CD8-positive, alpha-beta memory T cell (primary cell): ENCODE measurements around the gene GRK3. TPM values are rescaled to one million over a fixed set of nuclear protein-coding genes. Genes with fewer than 3 reads are reported as not detected.
"Not testable (repeated sequence)": the region's sequence is repeated elsewhere in the genome, so short reads cannot be mapped to it uniquely, and the experiment has no call there.

Experiments
- CTCF ChIA-PET: fragments of 350-600 bp; sonication (Branson Sonifier 250); formaldehyde crosslinking; loops from one replicate; lab custom pipeline; 2021; ENCODE audit warnings: antibody characterized with exemption; lab: Charles Lee
- POLR2A ChIA-PET: fragments of 350-600 bp; sonication (Branson Sonifier 250); formaldehyde crosslinking; loops from one replicate; lab custom pipeline; 2021; ENCODE audit warnings: antibody characterized with exemption; lab: Charles Lee
- DNase-seq, 5 donors: peaks; one replicate each; pipeline versions ENCODE4 v3.0.0 to v3.0.0-alpha.2; 2020 to 2022; ENCODE audit warnings: mixed read lengths in 1 of 5
- H3K27ac ChIP-seq: one replicate; pipeline ENCODE4 v1.7.0; 2013; ENCODE audit warnings: low read depth, mild to moderate bottlenecking, low read length, moderate library complexity
- H3K27me3 ChIP-seq: 2 replicates; pipeline ENCODE4 v1.7.0; 2013; ENCODE audit warnings: low read length, mild to moderate bottlenecking; ENCODE audit not compliant: insufficient read depth, poor library complexity, severe bottlenecking
- H3K36me3 ChIP-seq: 2 replicates; pipeline ENCODE4 v1.7.0; 2013; ENCODE audit warnings: mild to moderate bottlenecking, low read length, moderate library complexity; ENCODE audit not compliant: insufficient read depth
- H3K4me1 ChIP-seq: 2 replicates; pipeline ENCODE4 v1.7.0; 2013; ENCODE audit warnings: mild to moderate bottlenecking, low read length, moderate library complexity; ENCODE audit not compliant: insufficient read depth
- H3K4me3 ChIP-seq: 2 replicates; pipeline ENCODE4 v1.7.0; 2013; ENCODE audit warnings: mild to moderate bottlenecking, low read length
- H3K9me3 ChIP-seq: 2 replicates; pipeline ENCODE4 v1.7.0; 2013; ENCODE audit warnings: mild to moderate bottlenecking, low read length
- H3K27ac Mint-ChIP-seq, 8 donors: one replicate each; pipeline ENCODE4 v1.8.0; 2020 to 2021; ENCODE audit warnings: mixed read lengths in 8 of 8, mild to moderate bottlenecking in 6 of 8, inconsistent platforms in 3 of 8, moderate library complexity in 3 of 8
- H3K27me3 Mint-ChIP-seq, 2 donors: one replicate each; pipeline ENCODE4 v1.8.0; 2020 to 2021; ENCODE audit warnings: mixed read lengths in 2 of 2, mild to moderate bottlenecking in 1 of 2, moderate library complexity in 1 of 2
- H3K36me3 Mint-ChIP-seq, 3 donors: one replicate each; pipeline ENCODE4 v1.8.0; 2020 to 2021; ENCODE audit warnings: mixed read lengths in 3 of 3, inconsistent platforms in 1 of 3, mild to moderate bottlenecking in 1 of 3
- H3K4me1 Mint-ChIP-seq, 3 donors: one replicate each; pipeline ENCODE4 v1.8.0; 2020 to 2021; ENCODE audit warnings: mixed read lengths in 3 of 3, inconsistent platforms in 1 of 3, mild to moderate bottlenecking in 1 of 3
- H3K4me3 Mint-ChIP-seq, 7 donors: one replicate each; pipeline ENCODE4 v1.8.0; 2020 to 2021; ENCODE audit warnings: mixed read lengths in 7 of 7, mild to moderate bottlenecking in 6 of 7, moderate library complexity in 4 of 7, inconsistent platforms in 2 of 7
- H3K9me3 Mint-ChIP-seq, 5 donors: one replicate each; pipeline ENCODE4 v1.8.0; 2020 to 2022; ENCODE audit warnings: mixed read lengths in 5 of 5, mild to moderate bottlenecking in 3 of 5, moderate library complexity in 2 of 5, inconsistent platforms in 1 of 5
- polyA plus RNA-seq: library from polyadenylated mRNA; unstranded; fragments of 300-500 nt; fragmentation: Illumina TruSeq; gene quantifications from one replicate; pipeline ENCODE4 v1.2.3, GENCODE V29; 2021
- total RNA-seq, 2 experiments: library from RNA; stranded (reverse); gene quantifications; one replicate each; pipeline ENCODE4 v1.2.3, GENCODE V29; 2021

Gene GRK3
- total and polyA plus RNA-seq, 3 experiments from 2014 or later = 0.26 to 9.4 (median 8.3) TPM

- no peak overlapping the region for H3K27ac ChIP-seq
- POLR2A ChIA-PET = no interaction called here
- no peak for DNase-seq
Measured at GRCh38 chr22:25602916-25603315, 38.4 kb downstream of the GRK3 start.

GRCh38 chr22:25605146-25605545 lies 40.7 kb downstream of the GRK3 start:
- H3K36me3 Mint-ChIP-seq, CTCF ChIA-PET, H3K4me3 ChIP-seq, H3K4me3 Mint-ChIP-seq, H3K27me3 ChIP-seq, H3K4me1 ChIP-seq, POLR2A ChIA-PET, H3K9me3 Mint-ChIP-seq, H3K4me1 Mint-ChIP-seq, H3K27ac Mint-ChIP-seq, H3K27me3 Mint-ChIP-seq, H3K36me3 ChIP-seq, DNase-seq, H3K27ac ChIP-seq, H3K9me3 ChIP-seq: not testable (repeated sequence)

More at GRCh38 chr22:25602916-25603315, 38.4 kb downstream of the GRK3 start:
- H3K4me1 Mint-ChIP-seq = peaks cover 9 to 12% (median 11%) of the 10 kb centered on the region in 3 donors
- Histone ChIP-seq H3K4me1 (no peaks in the 10 kb centered on the region), H3K4me3 (no peak overlapping the region), H3K27me3 (no peaks in the 10 kb centered on the region), H3K36me3 (no peaks in the 10 kb centered on the region), H3K9me3 (no peaks in the 10 kb centered on the region)
- H3K27ac Mint-ChIP-seq = no peak overlapping the region
- H3K27me3 Mint-ChIP-seq = no peaks in the 10 kb centered on the region
- CTCF ChIA-PET = no interaction called here
- no peaks in the 10 kb centered on the region for H3K36me3 Mint-ChIP-seq
- no peak overlapping the region for H3K4me3 Mint-ChIP-seq
- peaks cover 0 to 2% (median 0%) of the 10 kb centered on the region in 5 donors for H3K9me3 Mint-ChIP-seq

GRCh38 chr22:25605565-25605964 lies 41.1 kb downstream of the GRK3 start:
- H3K9me3 ChIP-seq, POLR2A ChIA-PET, H3K9me3 Mint-ChIP-seq, DNase-seq, H3K27me3 Mint-ChIP-seq, H3K27me3 ChIP-seq, H3K36me3 Mint-ChIP-seq, H3K4me3 Mint-ChIP-seq, CTCF ChIA-PET, H3K27ac Mint-ChIP-seq, H3K27ac ChIP-seq, H3K4me1 Mint-ChIP-seq, H3K36me3 ChIP-seq, H3K4me3 ChIP-seq, H3K4me1 ChIP-seq: not testable (repeated sequence)

- H3K4me1 Mint-ChIP-seq, H3K27ac Mint-ChIP-seq, H3K36me3 ChIP-seq, POLR2A ChIA-PET, H3K27ac ChIP-seq, DNase-seq, H3K27me3 ChIP-seq, H3K4me1 ChIP-seq, CTCF ChIA-PET, H3K9me3 ChIP-seq, H3K4me3 ChIP-seq, H3K4me3 Mint-ChIP-seq, H3K27me3 Mint-ChIP-seq: not testable (repeated sequence)
- Mint-ChIP-seq H3K36me3 (peaks cover 0 to 25% (median 3%) of the 10 kb centered on the region in 3 donors), H3K9me3 (peaks cover 4 to 14% (median 7%) of the 10 kb centered on the region in 5 donors)
Measured at GRCh38 chr22:25611284-25611683, 46.8 kb downstream of the GRK3 start.

- H3K4me1 ChIP-seq, H3K4me3 ChIP-seq, H3K9me3 ChIP-seq, H3K27me3 Mint-ChIP-seq, H3K27me3 ChIP-seq, H3K4me1 Mint-ChIP-seq, H3K27ac ChIP-seq, POLR2A ChIA-PET, H3K27ac Mint-ChIP-seq, DNase-seq, H3K36me3 ChIP-seq, H3K4me3 Mint-ChIP-seq, CTCF ChIA-PET: not testable (repeated sequence)
- Mint-ChIP-seq H3K36me3 (peaks cover 0 to 25% (median 3%) of the 10 kb centered on the region in 3 donors), H3K9me3 (peaks cover 4 to 14% (median 7%) of the 10 kb centered on the region in 5 donors)
Measured at GRCh38 chr22:25613131-25613530, 48.7 kb downstream of the GRK3 start.

GRCh38 chr22:25613558-25613957 lies 49.1 kb downstream of the GRK3 start:
- H3K27ac ChIP-seq, H3K36me3 ChIP-seq, H3K4me1 ChIP-seq, H3K4me3 Mint-ChIP-seq, H3K27me3 ChIP-seq, H3K9me3 ChIP-seq, H3K27ac Mint-ChIP-seq, H3K4me1 Mint-ChIP-seq, H3K27me3 Mint-ChIP-seq, CTCF ChIA-PET, H3K4me3 ChIP-seq, POLR2A ChIA-PET, DNase-seq: not testable (repeated sequence)
- Mint-ChIP-seq H3K36me3 (peaks cover 0 to 25% (median 3%) of the 10 kb centered on the region in 3 donors), H3K9me3 (peaks cover 4 to 14% (median 7%) of the 10 kb centered on the region in 5 donors)

GRCh38 chr22:25614791-25615190 lies 50.3 kb downstream of the GRK3 start:
- H3K36me3 ChIP-seq, H3K27ac Mint-ChIP-seq, H3K4me1 ChIP-seq, H3K27me3 Mint-ChIP-seq, H3K27ac ChIP-seq, H3K4me3 Mint-ChIP-seq, H3K4me1 Mint-ChIP-seq, CTCF ChIA-PET, H3K4me3 ChIP-seq, H3K9me3 ChIP-seq, POLR2A ChIA-PET, H3K27me3 ChIP-seq, DNase-seq: not testable (repeated sequence)
- Mint-ChIP-seq H3K36me3 (peaks cover 0 to 25% (median 3%) of the 10 kb centered on the region in 3 donors), H3K9me3 (peaks cover 4 to 14% (median 7%) of the 10 kb centered on the region in 5 donors)

- CTCF ChIA-PET = no interaction called here
- Mint-ChIP-seq H3K27me3 (peaks cover 0 to 5% of the 10 kb centered on the region in 2 donors), H3K4me3 (no peak overlapping the region), H3K9me3 (no peaks in the 10 kb centered on the region), H3K36me3 (peaks cover 0 to 2% (median 0%) of the 10 kb centered on the region in 3 donors), H3K4me1 (peaks cover 0 to 8% (median 0%) of the 10 kb centered on the region in 3 donors), H3K27ac (no peak overlapping the region)
- H3K36me3 ChIP-seq = no peaks in the 10 kb centered on the region
- POLR2A ChIA-PET = no interaction called here
- no peaks in the 10 kb centered on the region for H3K9me3 ChIP-seq
- no peak for DNase-seq
- no peak overlapping the region for H3K4me3 ChIP-seq
- H3K4me1 ChIP-seq = no peaks in the 10 kb centered on the region
- no peaks in the 10 kb centered on the region for H3K27me3 ChIP-seq
- H3K27ac ChIP-seq = no peak overlapping the region
Measured at GRCh38 chr22:25621986-25622385, 57.5 kb downstream of the GRK3 start.

GRCh38 chr22:25623310-25623734 lies 58.8 kb downstream of the GRK3 start:
- H3K9me3 Mint-ChIP-seq = no peaks in the 10 kb centered on the region
- no peaks in the 10 kb centered on the region for H3K27me3 ChIP-seq
- H3K36me3 Mint-ChIP-seq = peaks cover 0 to 2% (median 0%) of the 10 kb centered on the region in 3 donors
- no peak overlapping the region for H3K27ac Mint-ChIP-seq
- no peak for DNase-seq
- H3K4me1 ChIP-seq = no peaks in the 10 kb centered on the region
- no peaks in the 10 kb centered on the region for H3K36me3 ChIP-seq
- H3K9me3 ChIP-seq = no peaks in the 10 kb centered on the region
- H3K4me3 ChIP-seq = no peak overlapping the region
- ChIA-PET POLR2A (no interaction called here), CTCF (no interaction called here)
- H3K4me1 Mint-ChIP-seq = peaks cover 0 to 8% (median 0%) of the 10 kb centered on the region in 3 donors
- H3K27me3 Mint-ChIP-seq = peaks cover 0 to 5% of the 10 kb centered on the region in 2 donors
- H3K27ac ChIP-seq = no peak overlapping the region
- no peak overlapping the region for H3K4me3 Mint-ChIP-seq
